Neural cell (in vitro differentiated cells): ENCODE results near the gene CCDC24.

Source experiments
- CTCF ChIP-seq: fragments of 450-650 bp; IDR thresholded peaks from 2 replicates; pipeline ENCODE4 v1.5.1; 2014; ENCODE audit warnings: antibody characterized with exemption, mild to moderate bottlenecking, moderate library complexity; ENCODE audit not compliant: poor library complexity, severe bottlenecking
- POLR2AphosphoS5 ChIP-seq: IDR thresholded peaks from 2 replicates; pipeline ENCODE4 v1.6.1; 2012
- RAD21 ChIP-seq: fragments of 450-650 bp; conservative IDR thresholded peaks from 2 replicates; pipeline ENCODE4 v1.6.1; 2014; ENCODE audit warnings: antibody characterized with exemption, mild to moderate bottlenecking, moderate library complexity
- REST ChIP-seq: IDR thresholded peaks from 2 replicates; pipeline ENCODE4 v1.6.1; 2012; ENCODE audit warnings: borderline replicate concordance

GRCh38 chr1:43954036-43954435 lies 37.4 kb upstream of the CCDC24 start:
- TF ChIP-seq POLR2AphosphoS5 = no peak
- TF ChIP-seq REST = no peak
- TF ChIP-seq RAD21 = no peak
- no peak for TF ChIP-seq CTCF
